Coronary artery (tissue), 2 donors: Measurements from ENCODE around the gene SPNS2.

Experiments used
- DNase-seq: peaks from one replicate; pipeline ENCODE4 v3.0.0-alpha.2; 2017; ENCODE audit warnings: low spot score
- H3K27ac ChIP-seq, 2 donors: fragments of 200-600 bp; sonication (generic); one replicate each; pipeline ENCODE4 v1.5.1; 2016 to 2019
- H3K4me3 ChIP-seq: fragments of 200-600 bp; sonication (generic); 2 replicates; pipeline ENCODE4 v1.5.1; 2016; ENCODE audit warnings: mild to moderate bottlenecking, moderate library complexity
- CTCF ChIP-seq: fragments of 200-600 bp; sonication (generic); IDR thresholded peaks from one replicate; pipeline ENCODE4 v1.5.1; 2019; ENCODE audit warnings: antibody characterized with exemption

Gene SPNS2

GRCh38 chr17:4480929-4481898, 17.5 kb upstream of the SPNS2 start:
- no peak for TF ChIP-seq CTCF
- no peak overlapping the region for H3K4me3 ChIP-seq
- no peak for DNase-seq
- no peak overlapping the region for H3K27ac ChIP-seq

- DNase-seq: no peak
- TF ChIP-seq CTCF: no peak
- H3K27ac ChIP-seq: no peak overlapping the region
Measured at GRCh38 chr17:4482338-4483011, 16.2 kb upstream of the SPNS2 start.

GRCh38 chr17:4483012-4483840, 15.5 kb upstream of the SPNS2 start:
- DNase-seq: no peak
- TF ChIP-seq CTCF: no peak
- Histone ChIP-seq H3K27ac (no peak overlapping the region), H3K4me3 (no peak overlapping the region)

More at GRCh38 chr17:4482338-4483011, 16.2 kb upstream of the SPNS2 start:
- no peak overlapping the region for H3K4me3 ChIP-seq

- no peak overlapping the region for H3K4me3 ChIP-seq
- TF ChIP-seq CTCF: no peak
- no peak for DNase-seq
- no peak overlapping the region for H3K27ac ChIP-seq
Measured at GRCh38 chr17:4485676-4486646, 12.7 kb upstream of the SPNS2 start.

GRCh38 chr17:4487296-4487695, 11.4 kb upstream of the SPNS2 start:
- H3K4me3 ChIP-seq: no peak overlapping the region
- no peak for DNase-seq
- no peak overlapping the region for H3K27ac ChIP-seq
- no peak for TF ChIP-seq CTCF
